Spleen (tissue), 11 donors: Measurements from ENCODE around the gene ATP23. TPM values are rescaled to one million over a fixed set of nuclear protein-coding genes. Genes with fewer than 3 reads are reported as not detected.

Source experiments
- DNase-seq: peaks from one replicate; pipeline ENCODE4 v3.0.0-alpha.2; 2020
- H3K27ac ChIP-seq, 8 donors: fragments of 200-600 bp; sonication (generic) in 7 of 8; 1 replicate in 4 of 8; 2 replicates in 4 of 8; pipeline versions ENCODE4 v1.5.0 to v1.8.0; 2016 to 2021; ENCODE audit warnings: inconsistent platforms in 4 of 8, mild to moderate bottlenecking in 4 of 8, moderate library complexity in 1 of 8
- H3K27me3 ChIP-seq, 7 donors: fragments of 200-600 bp; sonication (generic) in 6 of 7; replicated peaks in 1 of 7; 1 replicate in 4 of 7; 2 replicates in 3 of 7; pipeline versions ENCODE4 v1.5.0 to v1.8.0; 2016 to 2021; ENCODE audit warnings: inconsistent platforms in 3 of 7, mild to moderate bottlenecking in 1 of 7
- H3K36me3 ChIP-seq, 6 donors: fragments of 200-600 bp; sonication (generic) in 5 of 6; 1 replicate in 4 of 6; 2 replicates in 2 of 6; pipeline versions ENCODE4 v1.5.0 to v1.8.0; 2016 to 2021; ENCODE audit warnings: inconsistent platforms in 2 of 6
- H3K4me1 ChIP-seq, 6 donors: fragments of 200-600 bp; sonication (generic) in 5 of 6; 1 replicate in 3 of 6; 2 replicates in 3 of 6; pipeline versions ENCODE4 v1.5.0 to v1.8.0; 2016 to 2021; ENCODE audit warnings: inconsistent platforms in 3 of 6
- H3K4me3 ChIP-seq, 8 donors: fragments of 200-600 bp; sonication (generic) in 7 of 8; 1 replicate in 4 of 8; 2 replicates in 4 of 8; pipeline versions ENCODE4 v1.5.0 to v1.8.0; 2016 to 2021; ENCODE audit warnings: inconsistent platforms in 4 of 8, mild to moderate bottlenecking in 4 of 8, moderate library complexity in 2 of 8
- H3K9me3 ChIP-seq, 8 donors: fragments of 200-600 bp; sonication (generic) in 7 of 8; 1 replicate in 4 of 8; 2 replicates in 4 of 8; pipeline versions ENCODE4 v1.5.0 to v1.8.0; 2016 to 2021; ENCODE audit warnings: inconsistent platforms in 4 of 8
- POLR2A ChIP-seq, 3 donors: fragments of 450-650 bp; IDR thresholded peaks; one replicate each; pipeline ENCODE4 v1.5.1; 2017; ENCODE audit warnings: antibody characterized with exemption in 3 of 3, mild to moderate bottlenecking in 1 of 3
- POLR2AphosphoS5 ChIP-seq, 3 donors: sonication (generic); formaldehyde crosslinking; IDR thresholded peaks; one replicate each; pipeline ENCODE4 v1.5.1; 2017; ENCODE audit warnings: antibody characterized with exemption in 3 of 3
- WGBS, 5 donors: extraction: QIAGEN DNeasy Blood & Tissue Kit in 3 of 5; methylation state at CpG; one replicate each; pipeline versions ENCODE4 v1.1.5 to v1.1.7; 2013 to 2018; 5-methylcytosine and 5-hydroxymethylcytosine counted together
- intact Hi-C: fragments of 100-400 bp; cut with DNase I; formaldehyde crosslinking; loops from one replicate; pipeline ENCODE4 v1.15.0; 2023; ENCODE audit warnings: low total_unique reads
- polyA plus RNA-seq, 3 donors: library from polyadenylated mRNA; stranded (reverse); fragments of 200-250 nt; gene quantifications; one replicate each; pipeline ENCODE4 v1.2.1, GENCODE V29; 2013
- total RNA-seq, 7 donors: library from RNA; depleted of rRNA in 3 of 7; stranded (reverse); fragments of >200 nt in 3 of 7; fragmentation: NEBNext Ultra II Directional in 4 of 7; extraction: Animal tissue kit (Norgen Biotek cat#: 25700) in 4 of 7; gene quantifications; one replicate each; pipeline versions ENCODE4 v1.1.0 to v1.2.1, GENCODE V29; 2016 to 2021
- TF ChIP-seq, protein P1 (sequence below), 11 experiments: fragments of 200-600 bp in 7 of 11; fragments of 450-650 bp in 4 of 11; sonication (generic) in 4 of 11; IDR thresholded peaks in 8 of 11; conservative IDR thresholded peaks in 3 of 11; 1 replicate in 7 of 11; 2 replicates in 4 of 11; pipeline versions ENCODE4 v1.4.0 to v1.8.0; 2016 to 2021; ENCODE audit warnings: antibody characterized with exemption in 11 of 11, inconsistent platforms in 4 of 11, mild to moderate bottlenecking in 1 of 11
- donor health status: healthy with polysubstance abuse.
- donor health status: DM: no; HTN: no; CAD: no; lungs with moderate emphysema.
- donor health status: DM: no; HTN: no; CAD: no.
- donor health status: Bipolar disorder and iron deficiency.
- donor health status: healthy.
- donor health status: DM: no; HTN: no; CAD: no.
- donor health status: DM: yes; HTN: yes; CAD: no.

The ATP23 gene
- total and polyA plus RNA-seq, 10 donors: 2.5 to 11.8 (median 5.8) TPM

DNA sequence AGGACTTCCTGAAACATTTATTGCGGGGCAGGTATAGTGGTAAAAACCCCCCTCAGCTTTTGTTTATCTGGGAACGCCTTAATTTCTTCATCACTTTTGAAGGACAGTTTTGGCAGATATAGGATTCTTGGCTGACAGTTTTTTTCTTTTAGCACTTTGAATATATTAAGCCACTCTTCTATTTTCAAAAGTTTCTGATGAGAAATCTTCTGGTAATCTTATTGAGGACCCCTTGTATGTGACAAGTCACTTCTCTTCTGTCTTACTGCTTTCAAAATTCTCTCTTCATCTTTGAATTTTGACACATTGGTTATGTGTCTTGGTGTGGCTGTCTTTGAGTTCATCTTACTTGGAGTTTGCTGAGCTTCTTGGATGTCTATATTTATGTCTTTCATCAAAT, 59.1 kb downstream of the ATP23 start:
- no peak overlapping the region for H3K27ac ChIP-seq
- H3K4me1 ChIP-seq: no peaks in the 10 kb centered on the region
- no peaks in the 10 kb centered on the region for H3K36me3 ChIP-seq
- H3K4me3 ChIP-seq: no peak overlapping the region
- intact Hi-C loops: no loop called here
- H3K27me3 ChIP-seq: no peaks in the 10 kb centered on the region
- TF ChIP-seq, protein P1, sequence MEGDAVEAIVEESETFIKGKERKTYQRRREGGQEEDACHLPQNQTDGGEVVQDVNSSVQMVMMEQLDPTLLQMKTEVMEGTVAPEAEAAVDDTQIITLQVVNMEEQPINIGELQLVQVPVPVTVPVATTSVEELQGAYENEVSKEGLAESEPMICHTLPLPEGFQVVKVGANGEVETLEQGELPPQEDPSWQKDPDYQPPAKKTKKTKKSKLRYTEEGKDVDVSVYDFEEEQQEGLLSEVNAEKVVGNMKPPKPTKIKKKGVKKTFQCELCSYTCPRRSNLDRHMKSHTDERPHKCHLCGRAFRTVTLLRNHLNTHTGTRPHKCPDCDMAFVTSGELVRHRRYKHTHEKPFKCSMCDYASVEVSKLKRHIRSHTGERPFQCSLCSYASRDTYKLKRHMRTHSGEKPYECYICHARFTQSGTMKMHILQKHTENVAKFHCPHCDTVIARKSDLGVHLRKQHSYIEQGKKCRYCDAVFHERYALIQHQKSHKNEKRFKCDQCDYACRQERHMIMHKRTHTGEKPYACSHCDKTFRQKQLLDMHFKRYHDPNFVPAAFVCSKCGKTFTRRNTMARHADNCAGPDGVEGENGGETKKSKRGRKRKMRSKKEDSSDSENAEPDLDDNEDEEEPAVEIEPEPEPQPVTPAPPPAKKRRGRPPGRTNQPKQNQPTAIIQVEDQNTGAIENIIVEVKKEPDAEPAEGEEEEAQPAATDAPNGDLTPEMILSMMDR (IDR thresholded peaks at IDR 0.05 in 8 of 11, conservative IDR thresholded peaks at IDR 0.05 in 3 of 11): no peak
- no peak for TF ChIP-seq POLR2A (IDR thresholded peaks at IDR 0.05)
- TF ChIP-seq POLR2AphosphoS5 (IDR thresholded peaks at IDR 0.05): no peak
- H3K9me3 ChIP-seq: peaks cover 8 to 76% (median 69%) of the 10 kb centered on the region in 8 donors
- no peak for DNase-seq
- 81 to 95% (median 86%) methylated on average over 2 of the region's 2 CpGs for WGBS, 5 donors

DNA sequence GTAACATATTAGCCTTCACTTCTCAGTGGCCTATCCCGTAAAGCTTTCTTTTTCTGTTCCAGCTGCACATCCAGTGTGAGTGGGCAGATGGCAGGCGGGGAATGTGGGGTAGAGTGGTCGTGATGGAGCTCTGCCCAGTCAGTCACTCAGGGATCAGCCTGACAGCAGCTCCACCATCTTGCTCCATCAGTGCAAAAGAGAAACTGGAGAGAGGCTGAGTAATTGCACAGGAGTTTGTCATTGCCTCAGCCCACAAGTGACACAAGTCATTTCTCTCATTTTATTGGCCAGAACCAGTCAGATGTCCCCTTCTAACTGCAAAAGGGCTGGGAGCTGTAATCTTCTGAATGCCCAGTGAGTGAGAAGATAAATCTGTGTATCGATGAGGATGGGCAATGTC, 66.5 kb downstream of the ATP23 start:
- Histone ChIP-seq H3K36me3 (no peaks in the 10 kb centered on the region), H3K4me1 (no peaks in the 10 kb centered on the region), H3K27me3 (no peaks in the 10 kb centered on the region), H3K27ac (no peak overlapping the region), H3K9me3 (peaks cover 0 to 3% (median 0%) of the 10 kb centered on the region in 8 donors), H3K4me3 (no peak overlapping the region)
- WGBS, 5 donors: 76 to 91% (median 88%) methylated on average over 4 of the region's 4 CpGs
- TF ChIP-seq POLR2AphosphoS5 (IDR thresholded peaks at IDR 0.05) (no peak), POLR2A (IDR thresholded peaks at IDR 0.05) (no peak)
- TF ChIP-seq, protein P1 (IDR thresholded peaks at IDR 0.05 in 8 of 11, conservative IDR thresholded peaks at IDR 0.05 in 3 of 11): no peak
- intact Hi-C loops: no loop called here
- no peak for DNase-seq

DNA sequence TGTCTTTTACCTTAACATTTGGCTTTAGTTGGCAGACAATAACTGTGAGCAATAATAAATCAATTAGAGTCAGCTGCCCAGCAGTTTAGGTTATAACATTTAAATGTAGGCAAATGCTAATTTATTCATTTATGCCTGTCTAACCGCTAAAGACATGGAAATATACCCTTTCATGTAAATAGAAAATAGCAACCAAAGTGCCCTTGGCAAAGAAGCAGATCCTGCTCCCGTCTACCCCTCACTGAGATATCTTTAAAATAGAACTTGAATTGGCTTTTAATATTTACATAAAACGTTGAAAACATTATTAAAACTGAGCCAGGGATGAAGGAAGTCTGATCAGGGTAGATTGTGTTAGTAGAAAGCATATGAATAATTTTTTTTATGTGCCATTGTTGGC, 67.3 kb downstream of the ATP23 start:
- no peaks in the 10 kb centered on the region for H3K4me1 ChIP-seq
- DNase-seq: no peak
- H3K36me3 ChIP-seq: no peaks in the 10 kb centered on the region
- no peaks in the 10 kb centered on the region for H3K27me3 ChIP-seq
- H3K27ac ChIP-seq: no peak overlapping the region
- TF ChIP-seq, protein P1 (IDR thresholded peaks at IDR 0.05 in 8 of 11, conservative IDR thresholded peaks at IDR 0.05 in 3 of 11): no peak
- WGBS, 5 donors: 26 to 54% (median 46%) methylated on average over 2 to 3 of the region's 3 CpGs
- no peaks in the 10 kb centered on the region for H3K9me3 ChIP-seq
- no peak overlapping the region for H3K4me3 ChIP-seq
- intact Hi-C loops: no loop called here

Other genes starting within 250 kb of the ATP23 start
- 100 to 1,000 TPM; 227 to 323 (median 256) TPM for gene OS9, start 247.4 kb upstream of the ATP23 start, total RNA-seq
- gene OS9, start 247.4 kb upstream of the ATP23 start, polyA plus RNA-seq: 100 to 1,000 TPM in 2 of 3 donors, 10 to 100 TPM in 1; 94.9 to 161 (median 130) TPM
- 10 to 100 TPM; 13.4 to 21.8 (median 19.5) TPM for gene AGAP2, start 202.8 kb upstream of the ATP23 start, total RNA-seq
- 1 to 10 TPM; 5.5 to 9.9 (median 6.6) TPM for gene AGAP2, start 202.8 kb upstream of the ATP23 start, polyA plus RNA-seq
- gene TSPAN31, start 196.5 kb upstream of the ATP23 start, total RNA-seq: 10 to 100 TPM; 27.1 to 93.1 (median 33.4) TPM
- 10 to 100 TPM; 16.9 to 25.9 (median 25.3) TPM for gene TSPAN31, start 196.5 kb upstream of the ATP23 start, polyA plus RNA-seq
- gene CDK4, start 189.3 kb upstream of the ATP23 start, total RNA-seq: 10 to 100 TPM; 34.3 to 77.8 (median 51.6) TPM
- gene CDK4, start 189.3 kb upstream of the ATP23 start, polyA plus RNA-seq: 10 to 100 TPM; 36.2 to 72.0 (median 56.0) TPM
- 10 to 100 TPM; 17.2 to 36.8 (median 23.0) TPM for gene MARCHF9, start 186.5 kb upstream of the ATP23 start, total RNA-seq
- 10 to 100 TPM; 29.0 to 49.0 (median 33.0) TPM for gene MARCHF9, start 186.5 kb upstream of the ATP23 start, polyA plus RNA-seq
- 1 to 10 TPM in 2 of 7 donors, under 1 TPM in 5; 0.23 to 1.5 (median 0.47) TPM for gene CYP27B1, start 174.5 kb upstream of the ATP23 start, total RNA-seq
- under 1 TPM; 0.20 to 0.48 (median 0.30) TPM for gene CYP27B1, start 174.5 kb upstream of the ATP23 start, polyA plus RNA-seq
- 10 to 100 TPM in 3 of 7 donors, 1 to 10 TPM in 4; 4.9 to 22.0 (median 9.9) TPM for gene METTL1, start 169.5 kb upstream of the ATP23 start, total RNA-seq
- gene METTL1, start 169.5 kb upstream of the ATP23 start, polyA plus RNA-seq: 10 to 100 TPM; 15.8 to 20.7 (median 16.3) TPM
- gene EEF1AKMT3, start 169.0 kb upstream of the ATP23 start, total RNA-seq: 1 to 10 TPM; 3.0 to 9.5 (median 6.0) TPM
- gene EEF1AKMT3, start 169.0 kb upstream of the ATP23 start, polyA plus RNA-seq: 1 to 10 TPM; 1.2 to 1.6 (median 1.4) TPM
- 10 to 100 TPM; 13.2 to 29.8 (median 16.3) TPM for gene TSFM, start 158.8 kb upstream of the ATP23 start, total RNA-seq
- gene TSFM, start 158.8 kb upstream of the ATP23 start, polyA plus RNA-seq: 10 to 100 TPM; 20.7 to 38.2 (median 32.5) TPM
- gene AVIL, start 122.8 kb upstream of the ATP23 start, total RNA-seq: 10 to 100 TPM in 1 of 7 donors, 1 to 10 TPM in 6; 4.8 to 18.6 (median 7.3) TPM
- gene AVIL, start 122.8 kb upstream of the ATP23 start, polyA plus RNA-seq: 1 to 10 TPM; 2.0 to 3.2 (median 2.8) TPM
- gene CTDSP2, start 94.8 kb upstream of the ATP23 start, total RNA-seq: 100 to 1,000 TPM; 140 to 203 (median 181) TPM
- gene CTDSP2, start 94.8 kb upstream of the ATP23 start, polyA plus RNA-seq: 10 to 100 TPM; 22.2 to 43.5 (median 23.8) TPM